Endothelial cell of umbilical vein (primary cell): ENCODE results near the gene PRAF2. TPM values are rescaled to one million over a fixed set of nuclear protein-coding genes. Genes with fewer than 3 reads are reported as not detected.

ENCODE experiments used
- BruUV-seq: library from RNA; stranded (reverse); fragments of 400-500 nt; replicated peaks from 2 replicates; lab custom pipeline; 2021; lab: Mats Ljungman, UMichigan
- CTCF ChIA-PET: fragments of 300-600, 350-600 bp; sonication (Branson Sonifier 250); formaldehyde crosslinking; loops from one replicate; lab custom pipeline; 2021; ENCODE audit warnings: antibody characterized with exemption, inconsistent platforms; lab: Charles Lee
- POLR2A ChIA-PET: fragments of 300-600, 350-600 bp; sonication (Branson Sonifier 250); formaldehyde crosslinking; loops from one replicate; lab custom pipeline; 2021; ENCODE audit warnings: antibody characterized with exemption, inconsistent platforms; lab: Charles Lee
- DNase-seq: peaks from one replicate; pipeline ENCODE4 v3.0.0-alpha.2; 2011; ENCODE audit warnings: low read depth, low spot score
- FAIRE-seq: peaks from 2 replicates; lab custom pipeline; 2011; peaks lifted over from hg19 to GRCh38; lab: Jason Lieb, UNC
- H2AFZ ChIP-seq: 2 replicates; pipeline ENCODE4 v1.6.0; 2012; ENCODE audit warnings: low read depth, low read length, control low read depth, inconsistent platforms
- H3K27ac ChIP-seq: 2 replicates; pipeline ENCODE4 v1.5.1; 2011; ENCODE audit warnings: low read depth, mild to moderate bottlenecking, control low read depth, low read length, moderate library complexity; ENCODE audit not compliant: insufficient read depth
- H3K27me3 ChIP-seq, 2 experiments: 2 replicates each; pipeline versions ENCODE4 v1.6.0 to v1.6.1; 2011; ENCODE audit warnings: low read length in 2 of 2, mixed read lengths in 1 of 2; ENCODE audit not compliant: control insufficient read depth in 2 of 2, insufficient read depth in 2 of 2
- H3K36me3 ChIP-seq, 2 experiments: 2 replicates in 1 of 2; 3 replicates in 1 of 2; pipeline ENCODE4 v1.5.1; 2011; ENCODE audit warnings: low read length in 2 of 2, mild to moderate bottlenecking in 1 of 2, moderate library complexity in 1 of 2; ENCODE audit not compliant: control insufficient read depth in 2 of 2, insufficient read depth in 2 of 2; ENCODE audit errors: extremely low read depth in 1 of 2
- H3K4me1 ChIP-seq: 3 replicates; pipeline ENCODE4 v1.5.1; 2011; ENCODE audit warnings: mild to moderate bottlenecking, low read length; ENCODE audit not compliant: control insufficient read depth, insufficient read depth; ENCODE audit errors: extremely low read depth
- H3K4me2 ChIP-seq: 2 replicates; pipeline ENCODE4 v1.6.1; 2011; ENCODE audit warnings: low read length, control low read depth, mixed read lengths; ENCODE audit not compliant: insufficient read depth
- H3K4me3 ChIP-seq, 3 experiments: fragments of 200-600 bp in 1 of 3; sonication (generic), shearing (Covaris generic) in 1 of 3; replicated peaks in 1 of 3; 2 replicates each; pipeline ENCODE4 v1.5.1; 2011 to 2016; ENCODE audit warnings: control low read depth in 3 of 3, low read length in 3 of 3, mild to moderate bottlenecking in 2 of 3, inconsistent platforms in 1 of 3, low read depth in 1 of 3, moderate library complexity in 1 of 3; ENCODE audit not compliant: insufficient read depth in 1 of 3
- H3K79me2 ChIP-seq: 2 replicates; pipeline ENCODE4 v1.6.0; 2012; ENCODE audit warnings: low read length, inconsistent platforms; ENCODE audit not compliant: control insufficient read depth, insufficient read depth
- H3K9ac ChIP-seq: replicated peaks from 2 replicates; pipeline ENCODE3; 2011; ENCODE audit warnings: low read length, control low read depth; ENCODE audit not compliant: insufficient read depth; ENCODE audit errors: extremely low read depth
- H3K9me1 ChIP-seq: replicated peaks from 3 replicates; pipeline ENCODE4 v1.6.0; 2011; ENCODE audit warnings: mild to moderate bottlenecking, low read length; ENCODE audit not compliant: control insufficient read depth, insufficient read depth; ENCODE audit errors: extremely low read depth
- H3K9me3 ChIP-seq: replicated peaks from 2 replicates; pipeline ENCODE4 v1.5.1; 2012; ENCODE audit warnings: low read length, inconsistent platforms; ENCODE audit not compliant: control insufficient read depth, insufficient read depth
- H4K20me1 ChIP-seq: replicated peaks from 2 replicates; pipeline ENCODE3; 2011; ENCODE audit warnings: mild to moderate bottlenecking, low read length; ENCODE audit not compliant: control insufficient read depth, insufficient read depth; ENCODE audit errors: extremely low read depth
- EZH2 ChIP-seq: IDR thresholded peaks from 2 replicates; pipeline ENCODE4 v1.6.1; 2012; ENCODE audit warnings: borderline replicate concordance, low read depth, mild to moderate bottlenecking, moderate library complexity, low read length, inconsistent platforms; ENCODE audit not compliant: severe bottlenecking
- FOS ChIP-seq: IDR thresholded peaks from 2 replicates; pipeline ENCODE4 v1.6.1; 2011; ENCODE audit warnings: mild to moderate bottlenecking, low read length, moderate library complexity, borderline replicate concordance; ENCODE audit not compliant: insufficient read depth
- GATA2 ChIP-seq: IDR thresholded peaks from 2 replicates; pipeline ENCODE4 v1.7.0; 2011; ENCODE audit warnings: low read depth, mild to moderate bottlenecking, moderate library complexity, mixed read lengths, low read length; ENCODE audit not compliant: insufficient read length, insufficient read depth
- JUN ChIP-seq: IDR thresholded peaks from 2 replicates; pipeline ENCODE4 v1.6.1; 2011; ENCODE audit warnings: borderline replicate concordance, low read depth; ENCODE audit not compliant: insufficient read length, insufficient read depth
- MYC ChIP-seq: IDR thresholded peaks from one replicate; pipeline ENCODE4 v1.6.1; 2011; ENCODE audit warnings: mild to moderate bottlenecking, low read depth, low read length
- POLR2A ChIP-seq: IDR thresholded peaks from 2 replicates; pipeline ENCODE4 v1.6.1; 2012; ENCODE audit warnings: low read depth, mild to moderate bottlenecking, control low read depth, low read length
- POLR2AphosphoS5 ChIP-seq: IDR thresholded peaks from 2 replicates; pipeline ENCODE4 v1.6.1; 2012; ENCODE audit warnings: low read depth, mild to moderate bottlenecking, control low read depth, low read length, moderate library complexity; ENCODE audit not compliant: insufficient read depth
- dilution Hi-C: fragments of 300-500 bp; cut with MboI; formaldehyde crosslinking; loops from one replicate; pipeline ENCODE4 v1.15.0; 2019; ENCODE audit warnings: low sequenced_read_pairs; ENCODE audit not compliant: extremely low pct_ligation_motif_present
- intact Hi-C: fragments of 100-400 bp; cut with micrococcal nuclease; formaldehyde crosslinking; loops from one replicate; pipeline ENCODE4 v1.10.0; 2022
- polyA plus RNA-seq, 4 experiments: library from polyadenylated mRNA; depleted of rRNA in 3 of 4; stranded (reverse) in 3 of 4; unstranded in 1 of 4; fragments of >200 nt; gene quantifications; 2 replicates each; pipeline versions ENCODE4 v1.2.1 to v1.2.3, GENCODE V29; 2011 to 2012; ENCODE audit warnings: missing spikeins in 1 of 4
- total RNA-seq: library from RNA; stranded (reverse); gene quantifications from 2 replicates; pipeline ENCODE4 v1.2.3, GENCODE V29; 2021
- TF ChIP-seq, protein P1 (sequence below): IDR thresholded peaks from 2 replicates; pipeline ENCODE4 v1.6.1; 2011; ENCODE audit not compliant: insufficient read depth, insufficient read length
- TF ChIP-seq, protein P2 (sequence below), 2 donors: IDR thresholded peaks; 1 replicate in 1 of 2; 2 replicates in 1 of 2; pipeline ENCODE4 v1.5.1; 2011; ENCODE audit warnings: low read length in 2 of 2, mild to moderate bottlenecking in 2 of 2, moderate library complexity in 2 of 2, control low read depth in 1 of 2, inconsistent platforms in 1 of 2, low read depth in 1 of 2; ENCODE audit not compliant: insufficient read depth in 1 of 2; ENCODE audit errors: extremely low read depth in 1 of 2

Gene PRAF2
- total and polyA plus RNA-seq, 2 donors (not counting 3 experiments of a cell fraction or from before 2014, with no cell fraction given): 36.2 to 41.6 TPM

DNA sequence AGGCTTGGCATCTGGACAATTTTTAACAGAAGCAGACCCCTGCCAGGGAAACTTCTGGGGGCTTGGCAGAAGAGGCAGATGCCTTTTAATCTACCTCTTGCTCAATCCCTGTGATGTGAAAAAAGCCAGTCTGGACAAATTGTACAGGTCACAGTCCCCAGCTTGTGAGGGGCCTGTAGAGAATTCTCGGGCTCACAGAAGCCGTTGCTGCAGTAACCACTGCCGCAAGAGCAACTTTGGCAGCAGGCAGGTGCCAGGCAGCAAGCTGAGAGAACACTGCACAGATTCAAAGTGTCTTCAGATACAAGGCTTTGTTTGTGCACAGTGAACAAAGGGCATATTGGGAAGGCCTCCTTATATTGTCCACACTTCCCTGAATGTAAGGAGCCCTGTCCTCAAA lies 38.0 kb upstream of the PRAF2 start:
- Histone ChIP-seq H2AFZ (no peak overlapping the region), H3K4me1 (no peaks in the 10 kb centered on the region), H3K36me3 (peaks cover 2 to 14% of the 10 kb centered on the region in 2 experiments), H3K9me3 (no peaks in the 10 kb centered on the region), H3K9ac (no peak overlapping the region), H3K4me2 (no peak overlapping the region), H3K27ac (no peak overlapping the region), H3K79me2 (no peaks in the 10 kb centered on the region), H3K9me1 (no peaks in the 10 kb centered on the region), H3K4me3 (no peak overlapping the region), H4K20me1 (no peaks in the 10 kb centered on the region), H3K27me3 (no peaks in the 10 kb centered on the region)
- intact Hi-C loops (no loop called here), dilution Hi-C loops (no loop called here)
- no peak for FAIRE-seq
- TF ChIP-seq, protein P1, sequence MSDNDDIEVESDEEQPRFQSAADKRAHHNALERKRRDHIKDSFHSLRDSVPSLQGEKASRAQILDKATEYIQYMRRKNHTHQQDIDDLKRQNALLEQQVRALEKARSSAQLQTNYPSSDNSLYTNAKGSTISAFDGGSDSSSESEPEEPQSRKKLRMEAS: no peak
- no peak for TF ChIP-seq JUN
- no peak for TF ChIP-seq POLR2A
- no peak for TF ChIP-seq EZH2
- TF ChIP-seq, protein P2, sequence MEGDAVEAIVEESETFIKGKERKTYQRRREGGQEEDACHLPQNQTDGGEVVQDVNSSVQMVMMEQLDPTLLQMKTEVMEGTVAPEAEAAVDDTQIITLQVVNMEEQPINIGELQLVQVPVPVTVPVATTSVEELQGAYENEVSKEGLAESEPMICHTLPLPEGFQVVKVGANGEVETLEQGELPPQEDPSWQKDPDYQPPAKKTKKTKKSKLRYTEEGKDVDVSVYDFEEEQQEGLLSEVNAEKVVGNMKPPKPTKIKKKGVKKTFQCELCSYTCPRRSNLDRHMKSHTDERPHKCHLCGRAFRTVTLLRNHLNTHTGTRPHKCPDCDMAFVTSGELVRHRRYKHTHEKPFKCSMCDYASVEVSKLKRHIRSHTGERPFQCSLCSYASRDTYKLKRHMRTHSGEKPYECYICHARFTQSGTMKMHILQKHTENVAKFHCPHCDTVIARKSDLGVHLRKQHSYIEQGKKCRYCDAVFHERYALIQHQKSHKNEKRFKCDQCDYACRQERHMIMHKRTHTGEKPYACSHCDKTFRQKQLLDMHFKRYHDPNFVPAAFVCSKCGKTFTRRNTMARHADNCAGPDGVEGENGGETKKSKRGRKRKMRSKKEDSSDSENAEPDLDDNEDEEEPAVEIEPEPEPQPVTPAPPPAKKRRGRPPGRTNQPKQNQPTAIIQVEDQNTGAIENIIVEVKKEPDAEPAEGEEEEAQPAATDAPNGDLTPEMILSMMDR (IDR thresholded peaks at IDR 0.05; ENCODE audit: extremely low read depth in 1 of 2, insufficient read depth in 1 of 2, low read depth in 1 of 2, low read length in 2 of 2): no peak
- TF ChIP-seq FOS: no peak
- no peak for TF ChIP-seq POLR2AphosphoS5
- TF ChIP-seq MYC: no peak
- TF ChIP-seq GATA2: no peak
- ChIA-PET POLR2A (no interaction called here), CTCF (no interaction called here)
- no TSS peak for BruUV-seq
- no peak for DNase-seq
